Measurements from ENCODE around the gene BCL2L2. TPM values are rescaled to one million over a fixed set of nuclear protein-coding genes. Genes with fewer than 3 reads are reported as not detected.

The BCL2L2 gene
- total and polyA plus RNA-seq, 9 of the 15 experiments (the other 6 are each of a cell fraction or from before 2014, with no cell fraction given) = 2.6 to 32.5 (median 14.7) TPM

GRCh38 chr14:23294734-23295561 is 11.7 kb upstream of the BCL2L2 start:
- Histone ChIP-seq H3K4me2 (ENCODE audit: insufficient read depth, low read length) (no peak overlapping the region), H3K79me2 (ENCODE audit: control insufficient read depth, insufficient read depth, low read length) (peaks cover 6% of the 10 kb centered on the region), H3K9me3 (replicated peaks; ENCODE audit: control insufficient read depth, insufficient read depth, low read depth, low read length) (no peaks in the 10 kb centered on the region), H3K9me1 (ENCODE audit: control insufficient read depth, insufficient read depth, low read length) (no peaks in the 10 kb centered on the region), H2AFZ (ENCODE audit: low read depth, low read length) (peak overlapping the region; percentile 67), H3K4me3 (no peak overlapping the region), H3K4me1 (replicated peaks in 1 of 2; ENCODE audit: control insufficient read depth in 2 of 2, insufficient read depth in 2 of 2, low read length in 2 of 2) (peaks cover 10 to 19% of the 10 kb centered on the region in 2 experiments), H4K20me1 (replicated peaks; ENCODE audit: control insufficient read depth, insufficient read depth, low read length) (no peaks in the 10 kb centered on the region), H3K27ac (ENCODE audit: extremely low read depth, low read depth, low read length) (peak overlapping the region; percentile 31; the same call in 2 of the 3 replicates), H3K36me3 (ENCODE audit: control insufficient read depth, insufficient read depth, low read length) (peaks cover 23% of the 10 kb centered on the region; the same call in 2 of the 3 replicates), H3K27me3 (ENCODE audit: control insufficient read depth in 2 of 2, insufficient read depth in 2 of 2, low read length in 2 of 2) (no peaks in the 10 kb centered on the region), H3K9ac (ENCODE audit: insufficient read depth in 1 of 2, low read depth in 2 of 2, low read length in 2 of 2) (peak overlapping the region in 1 of 2 experiments; percentile 32; a peak in 1 of 4 replicates)
- intact Hi-C loops (cut with micrococcal nuclease) = no loop called here
- peak; percentile 21 to 84 (median 35) for DNase-seq (ENCODE audit: extremely low read depth in 1 of 4, low spot score in 3 of 4)
- peak; percentile 89 for FAIRE-seq
- ATAC-seq = peak; percentile 88
- ChIA-PET CTCF (ENCODE audit: low intra/inter-chr PET ratio) (interaction anchor here (0.7 to 3.3 kb wide), 3 partner anchors 24 to 174 kb away, joined by 3 to 18 read pairs (median 14); no protein-coding TSS in a partner anchor), POLR2A (interaction anchor here (0.8 to 3.1 kb wide), 5 partner anchors 9 to 288 kb away, joined by 3 to 13 read pairs (median 4); partner anchors contain the start of genes HOMEZ and PABPN1)
- 41% methylated on average over 20 of the region's 24 CpGs for WGBS (ENCODE audit: insufficient coverage, low coverage, missing lambda C conversion rate)
- in situ Hi-C loops (cut with MboI) = no loop called here
- no TSS peak for BruUV-seq (replicated peaks)
- TF ChIP-seq CBFA2T3 (IDR thresholded peaks at IDR 0.05) (peak; percentile 54), MTA3 (IDR thresholded peaks at IDR 0.05; ENCODE audit: borderline replicate concordance) (peak; percentile 42; the same call in 1 of the 2 replicates), SMARCE1 (IDR thresholded peaks at IDR 0.05) (0 out of 2 replicates have a peak, but pooled peaks have one; percentile 65), HDGF (IDR thresholded peaks at IDR 0.05) (0 out of 2 replicates have a peak, but pooled peaks have one; percentile 38), PRDM10 (IDR thresholded peaks at IDR 0.05; ENCODE audit: partially characterized antibody) (peak; percentile 51), ARID2 (IDR thresholded peaks at IDR 0.05) (peak; percentile 65; the same call in 1 of the 2 replicates), THRB (CRISPR knock-in tag; conservative IDR thresholded peaks at IDR 0.05) (peak; percentile 62; the same call in 1 of the 2 replicates), CREB1 (IDR thresholded peaks at IDR 0.05) (peak; percentile 49; the same call in 1 of the 2 replicates), CREB1 (CRISPR knock-in tag; IDR thresholded peaks at IDR 0.05) (peak; percentile 53; the same call in 1 of the 2 replicates), TRIM24 (IDR thresholded peaks at IDR 0.05) (peak; percentile 60 to 76; a peak in 3 of 4 replicates), NCOA6 (IDR thresholded peaks at IDR 0.05) (no peak), TOE1 (IDR thresholded peaks at IDR 0.05; ENCODE audit: borderline replicate concordance) (0 out of 2 replicates have a peak, but pooled peaks have one; percentile 22), TOE1 (CRISPR knock-in tag; IDR thresholded peaks at IDR 0.05; ENCODE audit: borderline replicate concordance, low read depth) (no peak), MLX (CRISPR knock-in tag; conservative IDR thresholded peaks at IDR 0.05) (no peak), SUPT5H (IDR thresholded peaks at IDR 0.05) (peak; percentile 44; the same call in 1 of the 2 replicates), ETV5 (CRISPR knock-in tag; IDR thresholded peaks at IDR 0.05; ENCODE audit: low read depth) (peak; percentile 38; the same call in 1 of the 2 replicates)

All from K562 (cell line).